ENCODE results near the gene TOX2. TPM values are rescaled to one million over a fixed set of nuclear protein-coding genes. Genes with fewer than 3 reads are reported as not detected.

TOX2 gene
- total and polyA plus RNA-seq, 9 donors: 0.69 to 5.6 (median 1.8) TPM

DNA sequence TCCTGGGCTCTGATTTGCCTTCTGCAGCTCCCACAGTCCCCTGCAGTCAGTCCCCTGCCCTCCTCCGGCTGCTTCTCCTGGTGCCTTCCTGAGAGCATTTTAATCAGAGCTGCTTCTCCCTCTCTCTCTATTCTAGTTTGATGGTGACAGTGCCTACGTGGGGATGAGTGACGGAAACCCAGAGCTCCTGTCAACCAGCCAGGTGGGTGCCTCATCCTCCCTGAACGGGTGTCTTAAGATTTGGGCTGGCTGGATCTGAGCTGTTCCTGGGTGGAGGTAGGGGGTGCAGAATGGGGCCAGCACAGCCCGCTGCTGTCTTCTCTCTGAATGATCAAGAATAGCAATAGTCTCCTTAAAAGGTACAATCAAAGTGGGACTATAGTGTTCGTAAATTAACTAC, 58.6 kb downstream of the TOX2 start:
- no peaks in the 10 kb centered on the region for H3K4me1 ChIP-seq (ENCODE audit: insufficient read depth)
- no peak overlapping the region for H3K4me3 ChIP-seq
- H3K36me3 ChIP-seq: no peaks in the 10 kb centered on the region
- H3K27me3 ChIP-seq: no peaks in the 10 kb centered on the region
- 77 to 82% (median 78%) methylated on average over 6 of the region's 6 CpGs for whole genome bisulfite sequencing, 3 donors
- no peaks in the 10 kb centered on the region for H3K9me3 ChIP-seq
- DNase-seq: no peak
- no peak for TF ChIP-seq POLR2A (IDR thresholded peaks at IDR 0.05)
- TF ChIP-seq, protein P1, sequence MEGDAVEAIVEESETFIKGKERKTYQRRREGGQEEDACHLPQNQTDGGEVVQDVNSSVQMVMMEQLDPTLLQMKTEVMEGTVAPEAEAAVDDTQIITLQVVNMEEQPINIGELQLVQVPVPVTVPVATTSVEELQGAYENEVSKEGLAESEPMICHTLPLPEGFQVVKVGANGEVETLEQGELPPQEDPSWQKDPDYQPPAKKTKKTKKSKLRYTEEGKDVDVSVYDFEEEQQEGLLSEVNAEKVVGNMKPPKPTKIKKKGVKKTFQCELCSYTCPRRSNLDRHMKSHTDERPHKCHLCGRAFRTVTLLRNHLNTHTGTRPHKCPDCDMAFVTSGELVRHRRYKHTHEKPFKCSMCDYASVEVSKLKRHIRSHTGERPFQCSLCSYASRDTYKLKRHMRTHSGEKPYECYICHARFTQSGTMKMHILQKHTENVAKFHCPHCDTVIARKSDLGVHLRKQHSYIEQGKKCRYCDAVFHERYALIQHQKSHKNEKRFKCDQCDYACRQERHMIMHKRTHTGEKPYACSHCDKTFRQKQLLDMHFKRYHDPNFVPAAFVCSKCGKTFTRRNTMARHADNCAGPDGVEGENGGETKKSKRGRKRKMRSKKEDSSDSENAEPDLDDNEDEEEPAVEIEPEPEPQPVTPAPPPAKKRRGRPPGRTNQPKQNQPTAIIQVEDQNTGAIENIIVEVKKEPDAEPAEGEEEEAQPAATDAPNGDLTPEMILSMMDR (IDR thresholded peaks at IDR 0.05): no peak
- TF ChIP-seq EP300 (IDR thresholded peaks at IDR 0.05): no peak
- intact Hi-C loops (cut with DNase I): no loop called here
- H3K27ac ChIP-seq: no peak overlapping the region

DNA sequence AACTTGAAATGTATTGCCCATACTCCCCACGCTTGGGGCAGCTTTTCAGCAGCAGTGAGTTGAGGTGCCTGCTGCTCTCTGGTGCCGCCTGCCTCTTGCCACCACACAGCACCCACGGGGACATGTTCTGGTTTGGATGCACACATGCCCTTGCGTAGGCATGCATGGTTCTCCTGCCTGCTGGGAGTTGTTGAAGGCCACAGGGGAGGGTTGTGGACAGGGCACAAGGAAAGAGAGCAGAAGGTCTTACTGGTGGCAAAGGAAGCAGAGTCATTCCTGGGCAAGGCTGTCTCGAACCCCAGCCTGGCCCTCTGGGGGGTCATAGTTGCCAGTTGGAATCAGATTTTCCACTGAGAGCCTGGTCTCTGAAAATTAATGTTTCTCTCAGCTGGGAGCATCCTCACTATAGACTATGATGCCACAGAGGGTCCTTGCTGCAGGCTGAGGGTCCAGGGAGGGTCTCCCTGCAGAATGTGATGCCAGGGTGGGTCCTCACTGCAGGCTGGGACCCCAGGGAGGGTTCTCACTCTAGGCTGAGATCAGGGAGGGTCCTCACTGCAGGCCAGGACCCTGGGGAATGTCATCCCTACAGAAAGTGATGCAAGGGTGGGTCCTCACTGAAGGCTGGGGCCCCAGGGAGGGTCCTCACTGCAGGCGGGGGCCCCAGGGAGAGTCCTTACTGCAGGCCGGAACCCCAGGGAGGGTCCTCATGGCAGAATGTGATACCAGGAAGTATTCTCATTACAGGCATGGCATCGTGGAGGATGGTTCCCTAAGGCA, 59.2 kb downstream of the TOX2 start:
- no peaks in the 10 kb centered on the region for H3K27me3 ChIP-seq
- no peaks in the 10 kb centered on the region for H3K9me3 ChIP-seq
- H3K27ac ChIP-seq: no peak overlapping the region
- H3K4me1 ChIP-seq (ENCODE audit: insufficient read depth): no peaks in the 10 kb centered on the region
- 84 to 89% (median 88%) methylated on average over 8 of the region's 8 CpGs for WGBS, 3 donors
- no peak for DNase-seq
- TF ChIP-seq POLR2A (IDR thresholded peaks at IDR 0.05) (no peak), EP300 (IDR thresholded peaks at IDR 0.05) (no peak)
- TF ChIP-seq, protein P1 (IDR thresholded peaks at IDR 0.05): no peak
- intact Hi-C loops (cut with DNase I): no loop called here
- H3K4me3 ChIP-seq: no peak overlapping the region
- H3K36me3 ChIP-seq: no peaks in the 10 kb centered on the region

DNA sequence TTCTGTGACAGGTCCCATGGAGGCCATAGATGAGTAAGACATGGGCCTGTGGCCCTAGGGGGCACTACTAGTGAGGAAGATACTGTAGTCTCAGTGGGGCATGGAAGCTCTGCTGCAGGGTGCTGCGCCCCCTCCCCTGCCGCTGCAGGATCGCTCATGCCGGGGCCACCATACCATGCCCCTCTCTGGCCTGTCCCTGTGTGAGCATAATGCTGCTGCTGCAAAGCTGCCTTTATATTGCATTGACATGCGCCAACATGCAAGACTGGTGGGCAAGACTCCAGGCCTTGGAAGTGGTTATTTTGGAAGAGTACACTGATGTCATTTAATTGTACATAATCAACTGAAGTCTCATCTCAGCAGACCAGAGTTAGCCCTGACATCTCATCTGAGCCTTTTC, 60.0 kb downstream of the TOX2 start:
- Histone ChIP-seq H3K27ac (no peak overlapping the region), H3K4me1 (ENCODE audit: insufficient read depth) (no peaks in the 10 kb centered on the region), H3K27me3 (no peaks in the 10 kb centered on the region), H3K4me3 (no peak overlapping the region), H3K36me3 (no peaks in the 10 kb centered on the region), H3K9me3 (no peaks in the 10 kb centered on the region)
- 96 to 99% (median 98%) methylated on average over 5 of the region's 5 CpGs for WGBS, 3 donors
- intact Hi-C loops (cut with DNase I): no loop called here
- TF ChIP-seq POLR2A (IDR thresholded peaks at IDR 0.05) (no peak), EP300 (IDR thresholded peaks at IDR 0.05) (no peak)
- TF ChIP-seq, protein P1 (IDR thresholded peaks at IDR 0.05): no peak
- DNase-seq: no peak

DNA sequence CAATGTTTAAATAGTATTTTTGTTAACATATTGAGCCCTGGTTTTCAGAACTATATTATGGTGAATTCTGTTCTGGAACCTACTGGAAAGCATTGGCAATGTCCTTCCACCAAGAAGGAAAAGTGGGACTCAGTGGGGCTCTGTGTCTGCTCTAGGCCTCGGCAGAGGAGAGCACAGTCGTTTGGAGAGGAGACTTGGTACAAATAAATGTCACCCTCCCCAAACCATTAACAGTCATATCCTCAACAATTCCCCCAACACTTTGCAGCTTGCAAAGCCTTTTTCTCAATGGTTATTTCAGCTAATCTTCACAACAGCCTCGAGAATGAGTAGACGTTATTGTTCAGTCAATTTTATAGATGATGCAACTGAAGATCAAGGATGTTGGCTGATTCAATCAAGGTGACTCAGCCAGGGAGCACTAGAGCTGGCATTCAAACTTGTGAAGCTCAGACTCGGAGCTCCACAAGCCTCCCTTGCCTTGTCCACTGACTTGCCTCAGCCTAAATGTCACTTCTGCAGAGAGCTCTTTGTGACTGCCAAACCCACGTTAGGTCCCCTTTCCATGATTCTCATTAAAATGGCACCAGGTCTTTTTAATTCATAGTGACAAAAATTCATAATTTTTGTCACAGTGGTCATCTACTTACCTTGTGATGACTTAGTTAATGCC, 60.6 kb downstream of the TOX2 start:
- Histone ChIP-seq H3K4me3 (no peak overlapping the region), H3K4me1 (ENCODE audit: insufficient read depth) (no peaks in the 10 kb centered on the region), H3K9me3 (no peaks in the 10 kb centered on the region), H3K27ac (no peak overlapping the region), H3K36me3 (no peaks in the 10 kb centered on the region), H3K27me3 (no peaks in the 10 kb centered on the region)
- intact Hi-C loops (cut with DNase I): no loop called here
- WGBS, 3 donors: 73 to 85% (median 74%) methylated on average over 6 of the region's 6 CpGs
- no peak for DNase-seq
- no peak for TF ChIP-seq POLR2A (IDR thresholded peaks at IDR 0.05)
- TF ChIP-seq EP300 (IDR thresholded peaks at IDR 0.05): no peak

DNA sequence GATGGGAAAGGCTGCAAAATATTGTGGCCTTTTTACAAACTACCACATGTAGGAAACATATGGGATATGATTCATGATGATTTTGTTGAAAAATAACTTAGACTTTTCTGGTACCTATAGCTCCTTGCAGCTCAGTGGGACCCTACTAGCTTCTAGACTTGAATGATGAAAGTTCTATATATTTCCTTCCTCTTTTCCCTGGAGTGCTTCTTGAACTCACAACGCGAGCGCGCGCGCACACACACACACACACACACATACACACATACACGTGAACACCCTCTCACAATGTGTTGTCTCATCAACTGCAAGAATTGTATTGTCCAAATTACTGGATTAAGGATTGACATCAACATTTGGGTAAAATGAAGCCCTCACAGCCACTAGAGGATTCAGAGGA, 61.9 kb downstream of the TOX2 start:
- Histone ChIP-seq H3K4me3 (no peak overlapping the region), H3K4me1 (ENCODE audit: insufficient read depth) (no peaks in the 10 kb centered on the region), H3K27me3 (no peaks in the 10 kb centered on the region), H3K27ac (no peak overlapping the region), H3K36me3 (no peaks in the 10 kb centered on the region), H3K9me3 (no peaks in the 10 kb centered on the region)
- intact Hi-C loops (cut with DNase I): no loop called here
- DNase-seq: no peak
- no peak for TF ChIP-seq EP300 (IDR thresholded peaks at IDR 0.05)
- TF ChIP-seq, protein P1 (IDR thresholded peaks at IDR 0.05): no peak
- 88 to 95% (median 93%) methylated on average over 7 of the region's 7 CpGs for WGBS, 3 donors

All from ovary (tissue), 9 donors.